Measurements from ENCODE around the gene SAG. TPM values are rescaled to one million over a fixed set of nuclear protein-coding genes. Genes with fewer than 3 reads are reported as not detected.

Gene SAG
- total and polyA plus RNA-seq, 3 donors from 2014 or later = 5.1 to 25.6 (median 10.2) TPM

GRCh38 chr2:233270951-233271350, 36.7 kb upstream of the SAG start:
- Histone ChIP-seq H3K4me1 (no peaks in the 10 kb centered on the region), H3K27ac (no peak overlapping the region), H3K27me3 (no peaks in the 10 kb centered on the region), H3K36me3 (ENCODE audit: low read depth, missing control alignments) (peaks cover 5% of the 10 kb centered on the region), H3K4me3 (no peak overlapping the region), H3K9me3 (no peaks in the 10 kb centered on the region)
- intact Hi-C loops (cut with DNase I; ENCODE audit: low total_unique reads) = no loop called here
- no peak for DNase-seq
- TF ChIP-seq POLR2A (IDR thresholded peaks at IDR 0.05) (no peak), CTCF (IDR thresholded peaks at IDR 0.05) (no peak)
- WGBS, 2 donors = 91 to 95% methylated on average over 4 of the region's 4 CpGs

- Histone ChIP-seq H3K36me3 (ENCODE audit: low read depth, missing control alignments) (peaks cover 5% of the 10 kb centered on the region), H3K27me3 (no peaks in the 10 kb centered on the region), H3K9me3 (no peaks in the 10 kb centered on the region), H3K4me1 (no peaks in the 10 kb centered on the region), H3K27ac (no peak overlapping the region), H3K4me3 (no peak overlapping the region)
- intact Hi-C loops (cut with DNase I; ENCODE audit: low total_unique reads) = no loop called here
- TF ChIP-seq CTCF (IDR thresholded peaks at IDR 0.05) (no peak), POLR2A (IDR thresholded peaks at IDR 0.05) (no peak)
- DNase-seq = no peak
- WGBS, 2 donors = 93 to 96% methylated on average over 2 of the region's 2 CpGs
Measured at GRCh38 chr2:233271693-233272092, 35.9 kb upstream of the SAG start.

- no peaks in the 10 kb centered on the region for H3K9me3 ChIP-seq
- no peak for DNase-seq
- H3K36me3 ChIP-seq (ENCODE audit: low read depth, missing control alignments) = peaks cover 5% of the 10 kb centered on the region
- 90 to 95% methylated on average over 6 of the region's 6 CpGs for WGBS, 2 donors
- intact Hi-C loops (cut with DNase I; ENCODE audit: low total_unique reads) = no loop called here
- H3K27ac ChIP-seq = no peak overlapping the region
- H3K4me3 ChIP-seq = no peak overlapping the region
- H3K4me1 ChIP-seq = no peaks in the 10 kb centered on the region
- TF ChIP-seq CTCF (IDR thresholded peaks at IDR 0.05) (no peak), POLR2A (IDR thresholded peaks at IDR 0.05) (no peak)
- no peaks in the 10 kb centered on the region for H3K27me3 ChIP-seq
Measured at GRCh38 chr2:233273120-233273519, 34.5 kb upstream of the SAG start.

GRCh38 chr2:233275223-233275622, 32.4 kb upstream of the SAG start:
- Histone ChIP-seq H3K36me3 (ENCODE audit: low read depth, missing control alignments) (peaks cover 5% of the 10 kb centered on the region), H3K4me3 (no peak overlapping the region), H3K4me1 (no peaks in the 10 kb centered on the region), H3K9me3 (no peaks in the 10 kb centered on the region), H3K27me3 (no peaks in the 10 kb centered on the region), H3K27ac (no peak overlapping the region)
- intact Hi-C loops (cut with DNase I; ENCODE audit: low total_unique reads) = no loop called here
- WGBS, 2 donors = 89 to 90% methylated on average over 3 to 4 of the region's 4 CpGs
- DNase-seq = no peak
- no peak for TF ChIP-seq CTCF (IDR thresholded peaks at IDR 0.05)
- no peak for TF ChIP-seq POLR2A (IDR thresholded peaks at IDR 0.05)

GRCh38 chr2:233278921-233279320, 28.7 kb upstream of the SAG start:
- TF ChIP-seq CTCF (IDR thresholded peaks at IDR 0.05) = no peak
- no peak for TF ChIP-seq POLR2A (IDR thresholded peaks at IDR 0.05)
- no peaks in the 10 kb centered on the region for H3K36me3 ChIP-seq (ENCODE audit: low read depth, missing control alignments)
- H3K4me3 ChIP-seq = no peak overlapping the region
- intact Hi-C loops (cut with DNase I; ENCODE audit: low total_unique reads) = no loop called here
- H3K9me3 ChIP-seq = no peaks in the 10 kb centered on the region
- no peak overlapping the region for H3K27ac ChIP-seq
- H3K27me3 ChIP-seq = no peaks in the 10 kb centered on the region
- no peaks in the 10 kb centered on the region for H3K4me1 ChIP-seq
- DNase-seq = no peak
- 91 to 94% methylated on average over 2 of the region's 2 CpGs for WGBS, 2 donors

Measured in testis (tissue), 3 donors.